T-helper 22 cell (primary cell): Measurements from ENCODE around the gene ADCY2.

Experiments used
- DNase-seq: peaks from one replicate; pipeline ENCODE4 v3.0.0-alpha.2; 2020; ENCODE audit warnings: low read depth

ADCY2 gene

GRCh38 chr5:7834982-7835381 is 439.0 kb downstream of the ADCY2 start:
- no peak for DNase-seq

GRCh38 chr5:7837403-7837802 is 441.5 kb downstream of the ADCY2 start:
- DNase-seq, result no peak

- DNase-seq, result no peak
Observed at GRCh38 chr5:7842531-7842930, 446.6 kb downstream of the ADCY2 start.

DNA sequence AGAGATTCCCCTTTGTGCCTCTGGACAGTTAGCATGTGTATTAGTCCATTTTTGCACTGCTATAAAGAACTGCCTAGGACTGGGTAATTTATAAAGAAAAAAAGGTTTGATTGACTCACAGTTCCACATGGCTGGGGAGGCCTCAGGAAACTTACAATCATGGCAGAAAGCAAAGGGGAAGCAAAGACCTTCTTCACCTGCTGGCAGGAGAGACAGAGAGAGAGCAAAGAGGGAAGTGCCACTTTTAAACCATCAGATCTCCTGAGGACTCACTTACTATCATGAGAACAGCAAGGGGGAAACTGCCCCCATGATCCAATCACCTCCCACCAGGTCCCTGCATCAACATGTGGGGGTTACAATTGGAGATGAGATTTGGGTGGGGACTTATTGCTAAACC is 449.0 kb downstream of the ADCY2 start:
- no peak for DNase-seq

- no peak for DNase-seq
Observed at GRCh38 chr5:7845557-7845956, 449.6 kb downstream of the ADCY2 start.

- no peak for DNase-seq
Observed at GRCh38 chr5:7846327-7846726, 450.4 kb downstream of the ADCY2 start.

DNA sequence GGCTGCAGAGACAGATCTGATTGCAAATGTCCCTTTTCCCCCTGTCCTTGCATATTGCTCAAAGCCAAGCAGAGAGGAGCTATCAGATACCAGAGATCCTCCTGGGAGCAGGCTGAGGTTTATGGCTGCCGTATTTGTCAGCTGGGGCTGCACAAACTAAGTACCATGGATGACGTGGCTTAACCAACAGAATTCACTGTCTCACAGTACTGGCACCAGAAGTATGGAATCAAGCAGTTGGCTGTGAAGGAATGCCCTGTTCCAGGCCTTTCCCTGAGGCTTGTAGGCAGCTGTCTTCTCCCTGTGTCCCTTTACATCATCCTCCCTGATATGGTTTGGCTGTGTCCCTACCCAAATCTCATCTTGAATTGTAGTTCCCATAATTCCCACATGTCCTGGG is 452.4 kb downstream of the ADCY2 start:
- DNase-seq, result no peak

- DNase-seq, result no peak
Observed at GRCh38 chr5:7849681-7850394, 453.9 kb downstream of the ADCY2 start.

- DNase-seq, result peak; percentile 26
Observed at GRCh38 chr5:7850395-7851239, 454.7 kb downstream of the ADCY2 start, which contains the start of gene CFAP90. TSS of gene CFAP90 (minus strand) at chr5:7851133. CDS start at chr5:7851021, 112 bp downstream.

- no peak for DNase-seq
Observed at GRCh38 chr5:7851240-7851592, 455.3 kb downstream of the ADCY2 start.

- no peak for DNase-seq
Observed at GRCh38 chr5:7851617-7852289, 455.8 kb downstream of the ADCY2 start.

- no peak for DNase-seq
Observed at GRCh38 chr5:7852542-7852941, 456.6 kb downstream of the ADCY2 start.

- no peak for DNase-seq
Observed at GRCh38 chr5:7852988-7853387, 457.1 kb downstream of the ADCY2 start.

DNA sequence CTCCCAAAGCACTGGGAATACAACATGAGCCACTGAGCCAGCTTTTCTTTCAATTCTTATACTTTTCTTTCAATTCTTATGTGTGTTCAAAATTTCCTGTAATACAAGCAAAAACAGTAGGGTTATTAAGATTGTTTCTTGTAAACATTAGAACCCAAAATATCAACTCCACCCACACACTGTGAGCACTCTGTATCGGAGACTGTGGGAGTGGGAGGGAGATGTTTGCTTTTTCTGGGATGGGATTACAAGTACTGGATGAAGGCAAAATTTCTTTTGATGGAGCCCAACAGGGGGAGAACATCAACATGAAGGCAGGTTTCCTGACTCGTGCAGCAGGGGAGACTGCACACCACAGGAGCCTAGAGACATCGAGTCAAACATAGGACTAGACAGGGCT is 459.7 kb downstream of the ADCY2 start:
- no peak for DNase-seq

GRCh38 chr5:7856855-7857254 is 460.9 kb downstream of the ADCY2 start:
- DNase-seq, result no peak

- no peak for DNase-seq
Observed at GRCh38 chr5:7857361-7857760, 461.4 kb downstream of the ADCY2 start.

GRCh38 chr5:7857926-7858632 is 462.1 kb downstream of the ADCY2 start:
- no peak for DNase-seq

- DNase-seq, result no peak
Observed at GRCh38 chr5:7866196-7866595, 470.3 kb downstream of the ADCY2 start.

- DNase-seq, result no peak
Observed at GRCh38 chr5:7867260-7867659, 471.3 kb downstream of the ADCY2 start.

DNA sequence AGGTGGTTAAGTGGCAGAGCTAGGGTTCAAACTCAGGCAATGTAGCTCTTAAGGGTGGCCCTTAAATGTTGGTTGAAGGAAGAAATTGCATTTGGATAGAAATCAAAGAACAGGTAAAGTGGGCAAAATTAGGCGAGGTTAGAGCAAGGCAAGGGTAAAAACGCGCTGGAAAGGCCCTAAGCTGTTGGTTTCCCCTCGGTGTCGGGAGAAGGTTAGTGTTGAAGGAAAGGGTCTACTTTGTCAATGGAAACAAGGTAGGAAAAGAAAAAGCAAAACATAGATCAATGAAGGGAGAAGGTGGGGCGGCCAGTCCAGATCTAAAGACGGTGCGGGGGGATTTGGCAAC is 472.5 kb downstream of the ADCY2 start:
- no peak for DNase-seq

GRCh38 chr5:7868773-7869473 is 473.0 kb downstream of the ADCY2 start, which contains the start of the genes FASTKD3 and MTRR:
TSS of gene FASTKD3 (minus strand) at chr5:7869031. CDS start at chr5:7868083, 948 bp downstream.
TSS of gene MTRR (plus strand) at chr5:7869148. CDS start at chr5:7870795, 1,647 bp downstream.
- peak; percentile 83 for DNase-seq
